Small intestine (tissue), 7 donors: Measurements from ENCODE around the gene PDIA4. TPM values are rescaled to one million over a fixed set of nuclear protein-coding genes. Genes with fewer than 3 reads are reported as not detected.
"Not testable (repeated sequence)": the region's sequence is repeated elsewhere in the genome, so short reads cannot be mapped to it uniquely, and the experiment has no call there.

Experiments
- DNase-seq, 2 donors: peaks; one replicate each; pipeline versions ENCODE4 v3.0.0 to v3.0.0-alpha.2; 2013
- FAIRE-seq: peaks from 2 replicates; lab custom pipeline; 2012; peaks lifted over from hg19 to GRCh38; lab: Jason Lieb, UNC
- H3K27ac ChIP-seq, 3 donors: one replicate each; pipeline ENCODE4 v1.5.1; 2013; ENCODE audit warnings: low read length in 2 of 3, mild to moderate bottlenecking in 2 of 3, control low read depth in 1 of 3, inconsistent platforms in 1 of 3, low read depth in 1 of 3, moderate library complexity in 1 of 3
- H3K27me3 ChIP-seq, 3 donors: one replicate each; pipeline ENCODE4 v1.6.1; 2013; ENCODE audit warnings: low read length in 3 of 3, inconsistent platforms in 1 of 3; ENCODE audit not compliant: control insufficient read depth in 3 of 3, insufficient read depth in 3 of 3
- H3K36me3 ChIP-seq, 3 donors: one replicate each; pipeline ENCODE4 v1.6.1; 2013; ENCODE audit warnings: low read length in 3 of 3, inconsistent platforms in 1 of 3, low read depth in 1 of 3, mild to moderate bottlenecking in 1 of 3, moderate library complexity in 1 of 3; ENCODE audit not compliant: control insufficient read depth in 3 of 3, insufficient read depth in 2 of 3
- H3K4me1 ChIP-seq, 3 donors: one replicate each; pipeline ENCODE4 v1.6.1; 2013; ENCODE audit warnings: low read length in 2 of 3, inconsistent platforms in 1 of 3, low read depth in 1 of 3, mild to moderate bottlenecking in 1 of 3, moderate library complexity in 1 of 3; ENCODE audit not compliant: control insufficient read depth in 3 of 3, insufficient read depth in 2 of 3
- H3K4me3 ChIP-seq, 3 donors: one replicate each; pipeline ENCODE4 v1.5.1; 2013; ENCODE audit warnings: low read length in 3 of 3, control low read depth in 1 of 3, inconsistent platforms in 1 of 3, low read depth in 1 of 3, mild to moderate bottlenecking in 1 of 3, moderate library complexity in 1 of 3
- H3K9me3 ChIP-seq, 2 donors: one replicate each; pipeline ENCODE4 v1.6.1; 2013; ENCODE audit warnings: low read depth in 1 of 2, low read length in 1 of 2; ENCODE audit not compliant: control insufficient read depth in 2 of 2, insufficient read depth in 1 of 2
- WGBS, 3 donors: extraction: QIAGEN DNeasy Blood & Tissue Kit; methylation state at CpG; one replicate each; pipeline ENCODE4 v1.1.7; 2013; 5-methylcytosine and 5-hydroxymethylcytosine counted together
- polyA plus RNA-seq, 4 donors: library from polyadenylated mRNA; stranded (reverse) in 3 of 4; unstranded in 1 of 4; fragments of 200-250 nt in 3 of 4; fragments of 120-200 nt in 1 of 4; gene quantifications; one replicate each; pipeline versions ENCODE4 v1.2.1 to v1.2.3, GENCODE V29; 2013
- donor health status: healthy with polysubstance abuse.
- donor health status: control.
- donor health status: control.
- donor health status: Bipolar disorder and iron deficiency.
- donor health status: healthy.

PDIA4 gene
- polyA plus RNA-seq, 4 donors: 19.9 to 239 (median 84.4) TPM

- Histone ChIP-seq H3K4me1 (no peaks in the 10 kb centered on the region), H3K27ac (no peak overlapping the region), H3K9me3 (no peaks in the 10 kb centered on the region), H3K36me3 (peaks cover 7 to 52% (median 7%) of the 10 kb centered on the region in 3 donors), H3K4me3 (no peak overlapping the region), H3K27me3 (no peaks in the 10 kb centered on the region)
- DNase-seq (no peak), FAIRE-seq (no peak)
- WGBS, 3 donors: 93 to 97% (median 95%) methylated on average over 28 to 29 of the region's 29 CpGs
Measured at GRCh38 chr7:149071182-149071635, 42.9 kb upstream of the PDIA4 start.

- Histone ChIP-seq H3K27ac (no peak overlapping the region), H3K4me1 (no peaks in the 10 kb centered on the region), H3K36me3 (peaks cover 7 to 52% (median 7%) of the 10 kb centered on the region in 3 donors), H3K9me3 (no peaks in the 10 kb centered on the region), H3K4me3 (no peak overlapping the region), H3K27me3 (no peaks in the 10 kb centered on the region)
- FAIRE-seq: no peak
- no peak for DNase-seq
- 96 to 97% (median 96%) methylated on average over 31 of the region's 31 CpGs for WGBS, 3 donors
Measured at GRCh38 chr7:149070372-149071125, 42.2 kb upstream of the PDIA4 start.

GRCh38 chr7:149067869-149068268 is 39.6 kb upstream of the PDIA4 start:
- Histone ChIP-seq H3K36me3 (peaks cover 7 to 39% (median 7%) of the 10 kb centered on the region in 3 donors), H3K4me1 (no peaks in the 10 kb centered on the region), H3K9me3 (no peaks in the 10 kb centered on the region), H3K27me3 (no peaks in the 10 kb centered on the region), H3K27ac (no peak overlapping the region), H3K4me3 (no peak overlapping the region)
- peak in 1 of 2 donors; percentile 7 for DNase-seq
- no peak for FAIRE-seq
- 51 to 70% (median 63%) methylated on average over 4 of the region's 4 CpGs for WGBS, 3 donors

GRCh38 chr7:149063476-149063875 is 35.2 kb upstream of the PDIA4 start:
- H3K27ac ChIP-seq: no peak overlapping the region
- no peaks in the 10 kb centered on the region for H3K9me3 ChIP-seq
- no peaks in the 10 kb centered on the region for H3K27me3 ChIP-seq
- no peak overlapping the region for H3K4me3 ChIP-seq
- DNase-seq: no peak
- no peak for FAIRE-seq
- no peaks in the 10 kb centered on the region for H3K4me1 ChIP-seq
- peaks cover 0 to 7% (median 0%) of the 10 kb centered on the region in 3 donors for H3K36me3 ChIP-seq

- not testable (repeated sequence) for DNase-seq, H3K4me3 ChIP-seq, FAIRE-seq, H3K27me3 ChIP-seq, H3K9me3 ChIP-seq, H3K4me1 ChIP-seq, H3K27ac ChIP-seq, H3K36me3 ChIP-seq
- 87 to 89% (median 88%) methylated on average over 10 of the region's 10 CpGs for WGBS, 3 donors
Measured at GRCh38 chr7:149062217-149062899, 34.1 kb upstream of the PDIA4 start.

- 52 to 81% (median 60%) methylated on average over 1 of the region's 1 CpG for WGBS, 3 donors
- no peak overlapping the region for H3K27ac ChIP-seq
Measured at GRCh38 chr7:149060156-149060555, 31.9 kb upstream of the PDIA4 start.

GRCh38 chr7:149053885-149054284 is 25.6 kb upstream of the PDIA4 start:
- DNase-seq (no peak), FAIRE-seq (no peak)
- peaks cover 0 to 2% (median 0%) of the 10 kb centered on the region in 3 donors for H3K27me3 ChIP-seq
- 87 to 93% (median 91%) methylated on average over 8 of the region's 8 CpGs for WGBS, 3 donors
- no peaks in the 10 kb centered on the region for H3K36me3 ChIP-seq
- H3K27ac ChIP-seq: no peak overlapping the region
- H3K9me3 ChIP-seq: no peaks in the 10 kb centered on the region
- no peak overlapping the region for H3K4me3 ChIP-seq
- H3K4me1 ChIP-seq: no peaks in the 10 kb centered on the region

More at GRCh38 chr7:149060156-149060555, 31.9 kb upstream of the PDIA4 start:
- FAIRE-seq (no peak), DNase-seq (no peak)
- no peaks in the 10 kb centered on the region for H3K9me3 ChIP-seq
- no peaks in the 10 kb centered on the region for H3K36me3 ChIP-seq
- H3K4me3 ChIP-seq: no peak overlapping the region
- H3K27me3 ChIP-seq: no peaks in the 10 kb centered on the region
- H3K4me1 ChIP-seq: no peaks in the 10 kb centered on the region

GRCh38 chr7:149053384-149053783 is 25.1 kb upstream of the PDIA4 start:
- FAIRE-seq (no peak), DNase-seq (no peak)
- 93 to 94% (median 93%) methylated on average over 1 of the region's 1 CpG for WGBS, 3 donors
- Histone ChIP-seq H3K36me3 (no peaks in the 10 kb centered on the region), H3K9me3 (no peaks in the 10 kb centered on the region), H3K4me1 (no peaks in the 10 kb centered on the region), H3K4me3 (no peak overlapping the region), H3K27ac (no peak overlapping the region), H3K27me3 (peaks cover 0 to 2% (median 0%) of the 10 kb centered on the region in 3 donors)
